ENCODE data around the gene SAMD4A. TPM values are rescaled to one million over a fixed set of nuclear protein-coding genes. Genes with fewer than 3 reads are reported as not detected.
A peak's percentile ranks its signal among the peaks of the same experiment; 100 is the strongest.

SAMD4A gene
- polyA plus RNA-seq, 3 donors: 3.2 to 8.6 (median 4.2) TPM

GRCh38 chr14:54649056-54649455 lies 82.1 kb downstream of the SAMD4A start:
- H2AFZ ChIP-seq (ENCODE audit: insufficient read depth, low read depth, low read length, poor library complexity, severe bottlenecking): no peak overlapping the region
- no peak for DNase-seq
- no peak overlapping the region for H3K27ac ChIP-seq (ENCODE audit: low read depth in 1 of 2, low read length in 2 of 2)
- no peaks in the 10 kb centered on the region for H3K9me3 ChIP-seq (replicated peaks in 1 of 2; ENCODE audit: control insufficient read depth in 1 of 2, insufficient read depth in 1 of 2, low read length in 2 of 2)
- H4K20me1 ChIP-seq (ENCODE audit: insufficient read depth, low read length): no peaks in the 10 kb centered on the region
- intact Hi-C loops (cut with micrococcal nuclease): no loop called here
- H3K4me3 ChIP-seq (replicated peaks in 1 of 3; ENCODE audit: low read depth in 2 of 3, low read length in 3 of 3): no peak overlapping the region
- no peaks in the 10 kb centered on the region for H3K36me3 Mint-ChIP-seq
- H3K79me2 ChIP-seq (ENCODE audit: insufficient read depth, low read length): no peaks in the 10 kb centered on the region
- no peak overlapping the region for H3K27ac Mint-ChIP-seq
- no peak overlapping the region for H3K4me3 Mint-ChIP-seq
- TF ChIP-seq, protein P1, sequence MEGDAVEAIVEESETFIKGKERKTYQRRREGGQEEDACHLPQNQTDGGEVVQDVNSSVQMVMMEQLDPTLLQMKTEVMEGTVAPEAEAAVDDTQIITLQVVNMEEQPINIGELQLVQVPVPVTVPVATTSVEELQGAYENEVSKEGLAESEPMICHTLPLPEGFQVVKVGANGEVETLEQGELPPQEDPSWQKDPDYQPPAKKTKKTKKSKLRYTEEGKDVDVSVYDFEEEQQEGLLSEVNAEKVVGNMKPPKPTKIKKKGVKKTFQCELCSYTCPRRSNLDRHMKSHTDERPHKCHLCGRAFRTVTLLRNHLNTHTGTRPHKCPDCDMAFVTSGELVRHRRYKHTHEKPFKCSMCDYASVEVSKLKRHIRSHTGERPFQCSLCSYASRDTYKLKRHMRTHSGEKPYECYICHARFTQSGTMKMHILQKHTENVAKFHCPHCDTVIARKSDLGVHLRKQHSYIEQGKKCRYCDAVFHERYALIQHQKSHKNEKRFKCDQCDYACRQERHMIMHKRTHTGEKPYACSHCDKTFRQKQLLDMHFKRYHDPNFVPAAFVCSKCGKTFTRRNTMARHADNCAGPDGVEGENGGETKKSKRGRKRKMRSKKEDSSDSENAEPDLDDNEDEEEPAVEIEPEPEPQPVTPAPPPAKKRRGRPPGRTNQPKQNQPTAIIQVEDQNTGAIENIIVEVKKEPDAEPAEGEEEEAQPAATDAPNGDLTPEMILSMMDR (IDR thresholded peaks at IDR 0.05): no peak
- peaks cover 2 to 3% (median 2%) of the 10 kb centered on the region in 3 donors for H3K27me3 Mint-ChIP-seq (ENCODE audit: low read depth in 3 of 3)
- no peak overlapping the region for H3K4me2 ChIP-seq (replicated peaks; ENCODE audit: extremely low read depth, low read length, poor library complexity, severe bottlenecking)
- H3K9me3 Mint-ChIP-seq: no peaks in the 10 kb centered on the region
- H3K27me3 ChIP-seq (ENCODE audit: control insufficient read depth in 2 of 2, insufficient read depth in 2 of 2, low read length in 2 of 2): peaks cover 0 to 5% of the 10 kb centered on the region in 2 donors
- H3K36me3 ChIP-seq (replicated peaks in 1 of 2; ENCODE audit: control insufficient read depth in 1 of 2, insufficient read depth in 2 of 2, low read length in 2 of 2): no peaks in the 10 kb centered on the region
- peaks cover 7% of the 10 kb centered on the region for H3K4me1 Mint-ChIP-seq
- WGBS (ENCODE audit: insufficient coverage): 82% methylated on average over 6 of the region's 6 CpGs
- H3K4me1 ChIP-seq (ENCODE audit: control insufficient read depth in 1 of 2, insufficient read depth in 2 of 2, low read length in 2 of 2): no peaks in the 10 kb centered on the region
- no peak overlapping the region for H3K9ac ChIP-seq (ENCODE audit: insufficient read depth, low read length, poor library complexity, severe bottlenecking)

GRCh38 chr14:54650331-54650958 lies 83.5 kb downstream of the SAMD4A start:
- TF ChIP-seq, protein P1 (IDR thresholded peaks at IDR 0.05): no peak
- Mint-ChIP-seq H3K4me3 (no peak overlapping the region), H3K27ac (peak overlapping the region in 1 of 7 donors; percentile 30), H3K4me1 (peaks cover 8% of the 10 kb centered on the region), H3K9me3 (no peaks in the 10 kb centered on the region), H3K27me3 (ENCODE audit: low read depth in 3 of 3) (peaks cover 3 to 6% (median 4%) of the 10 kb centered on the region in 3 donors), H3K36me3 (no peaks in the 10 kb centered on the region)
- DNase-seq: no peak
- H3K4me3 ChIP-seq (replicated peaks in 1 of 3; ENCODE audit: low read depth in 2 of 3, low read length in 3 of 3): no peak overlapping the region
- no peaks in the 10 kb centered on the region for H3K4me1 ChIP-seq (ENCODE audit: control insufficient read depth in 1 of 2, insufficient read depth in 2 of 2, low read length in 2 of 2)
- no peaks in the 10 kb centered on the region for H3K36me3 ChIP-seq (replicated peaks in 1 of 2; ENCODE audit: control insufficient read depth in 1 of 2, insufficient read depth in 2 of 2, low read length in 2 of 2)
- H4K20me1 ChIP-seq (ENCODE audit: insufficient read depth, low read length): no peaks in the 10 kb centered on the region
- no peak overlapping the region for H3K27ac ChIP-seq (ENCODE audit: low read depth in 1 of 2, low read length in 2 of 2)
- H3K27me3 ChIP-seq (ENCODE audit: control insufficient read depth in 2 of 2, insufficient read depth in 2 of 2, low read length in 2 of 2): peaks cover 0 to 5% of the 10 kb centered on the region in 2 donors
- 11% methylated on average over 7 of the region's 10 CpGs for WGBS (ENCODE audit: insufficient coverage)
- H3K9ac ChIP-seq (ENCODE audit: insufficient read depth, low read length, poor library complexity, severe bottlenecking): no peak overlapping the region
- intact Hi-C loops (cut with micrococcal nuclease): no loop called here
- no peaks in the 10 kb centered on the region for H3K79me2 ChIP-seq (ENCODE audit: insufficient read depth, low read length)
- H3K4me2 ChIP-seq (replicated peaks; ENCODE audit: extremely low read depth, low read length, poor library complexity, severe bottlenecking): no peak overlapping the region
- H2AFZ ChIP-seq (ENCODE audit: insufficient read depth, low read depth, low read length, poor library complexity, severe bottlenecking): no peak overlapping the region
- no peaks in the 10 kb centered on the region for H3K9me3 ChIP-seq (replicated peaks in 1 of 2; ENCODE audit: control insufficient read depth in 1 of 2, insufficient read depth in 1 of 2, low read length in 2 of 2)
